Cerebellar cortex (tissue), 1 donor: ENCODE results near the gene JADE2.

Experiments
- DNase-seq: peaks from one replicate; pipeline ENCODE4 v3.0.0-alpha.2; 2015; ENCODE audit warnings: low spot score

JADE2 gene

DNA sequence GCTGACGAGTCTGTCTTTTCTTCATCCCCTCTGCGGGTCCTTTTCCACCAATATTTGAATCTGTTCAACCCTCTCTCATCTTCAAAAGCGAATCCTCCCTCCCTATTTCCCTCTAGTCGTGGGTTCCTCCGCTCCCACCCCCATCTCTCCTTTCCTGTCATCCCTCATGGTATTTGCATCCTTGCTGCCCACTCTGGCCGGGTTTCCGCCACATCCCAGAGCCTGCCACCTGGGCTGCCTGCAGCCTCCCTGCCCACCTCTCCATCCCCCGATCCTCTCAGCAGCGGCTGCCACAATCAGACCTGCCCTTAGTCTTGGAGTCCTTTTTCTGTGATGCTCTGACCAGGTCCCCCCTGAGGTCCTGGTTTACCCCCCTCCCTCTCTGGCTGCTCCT is 44.9 kb downstream of the JADE2 start:
- no peak for DNase-seq

DNA sequence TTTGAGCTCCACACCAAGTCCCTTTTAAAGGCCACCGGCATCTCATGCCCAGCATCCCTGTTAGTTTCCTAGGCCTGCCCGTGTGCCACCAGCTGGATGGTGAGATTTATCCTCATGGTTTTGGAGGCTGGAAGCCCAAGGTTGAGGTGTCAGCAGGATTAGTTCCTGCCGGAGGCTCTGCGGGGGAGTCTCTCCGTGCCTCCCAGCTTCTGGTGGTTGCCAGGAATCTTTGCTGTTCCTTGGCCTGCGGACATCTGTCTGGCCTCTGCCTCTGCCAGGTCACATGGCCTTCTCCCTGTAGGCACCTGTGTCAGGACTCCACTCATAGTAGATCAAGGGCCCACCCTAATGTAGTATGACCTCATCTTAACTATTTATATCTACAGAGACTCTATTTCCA is 45.4 kb downstream of the JADE2 start:
- no peak for DNase-seq

DNA sequence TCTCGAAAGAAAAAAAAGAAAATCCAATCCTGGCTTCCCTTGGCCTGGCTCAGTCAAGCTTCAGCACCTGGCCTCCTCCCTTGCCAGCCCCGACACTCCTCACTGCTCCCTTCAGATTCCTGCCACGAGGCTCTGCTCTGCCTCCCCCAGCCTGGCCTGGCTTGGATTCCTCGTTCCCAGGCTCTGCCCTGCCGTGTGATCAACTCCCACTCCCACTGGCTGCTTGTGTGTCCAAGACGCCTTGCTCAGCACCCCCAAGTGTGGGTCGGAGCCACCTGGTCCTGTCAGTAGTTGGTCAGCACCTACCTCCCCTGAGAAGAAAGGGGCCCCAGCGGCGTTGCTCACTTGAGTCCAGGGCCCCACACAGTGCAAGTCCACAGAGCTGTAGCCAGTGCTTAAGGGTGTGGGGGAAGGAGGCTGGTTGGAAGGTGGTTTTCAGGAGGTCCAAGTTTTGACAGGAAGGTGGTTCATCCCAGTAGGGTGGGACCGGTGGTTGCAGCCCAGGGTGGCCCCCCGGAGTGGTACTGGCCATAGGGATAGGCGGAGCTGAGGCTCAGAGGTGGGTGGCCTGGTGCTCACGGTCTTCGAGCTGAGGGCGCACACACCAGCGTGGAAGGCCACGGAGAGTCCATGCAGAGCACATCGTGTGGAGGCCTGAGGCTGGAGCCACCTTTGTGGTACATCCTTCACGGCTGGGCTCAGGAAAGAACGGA is 46.4 kb downstream of the JADE2 start:
- DNase-seq: no peak

DNA sequence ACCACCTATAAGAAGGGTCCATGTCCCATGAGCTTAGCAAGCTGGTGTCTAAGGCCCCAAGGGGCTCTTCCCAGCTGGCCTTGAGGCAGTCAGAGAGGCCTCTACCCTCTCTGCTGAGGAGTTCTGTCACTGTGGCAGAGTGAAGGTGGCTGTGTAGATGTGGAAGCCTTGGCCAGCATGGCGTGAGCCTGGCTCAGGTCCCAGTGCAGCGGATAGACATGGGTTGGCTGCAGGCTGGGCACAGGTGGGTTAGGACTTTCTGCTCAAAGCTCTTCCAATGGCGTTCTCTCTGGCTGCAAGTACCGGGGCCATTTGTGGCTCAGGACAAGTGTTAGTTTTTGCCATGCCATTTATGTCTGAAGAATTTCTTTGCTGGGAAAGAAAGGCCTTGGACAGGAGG is 47.3 kb downstream of the JADE2 start:
- DNase-seq: peak; percentile 52

- peak; percentile 84 for DNase-seq
These were observed 49.1 kb downstream of the JADE2 start for GRCh38 chr5:134574521-134574920.

DNA sequence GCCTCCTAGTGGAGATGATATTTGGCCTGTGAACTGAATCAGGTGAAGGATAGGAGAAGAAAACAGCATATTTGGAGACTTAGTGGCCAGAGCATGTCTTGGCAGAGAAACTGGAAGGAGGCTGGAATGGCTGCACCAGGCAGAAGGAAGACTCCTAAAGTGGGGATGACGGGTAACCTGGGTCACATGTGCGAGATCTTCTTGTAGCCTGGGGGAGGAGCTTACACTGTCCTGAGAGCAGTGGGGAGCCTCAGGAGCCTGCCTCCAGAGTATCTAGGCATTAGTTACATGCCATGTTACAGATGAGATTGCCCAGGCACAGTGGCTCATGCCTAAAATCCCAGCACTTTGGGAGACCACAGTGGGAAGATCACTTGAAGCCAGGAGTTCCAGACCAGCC is 49.8 kb downstream of the JADE2 start:
- DNase-seq: no peak

- DNase-seq: no peak
These were observed 51.0 kb downstream of the JADE2 start for GRCh38 chr5:134576386-134577021.

DNA sequence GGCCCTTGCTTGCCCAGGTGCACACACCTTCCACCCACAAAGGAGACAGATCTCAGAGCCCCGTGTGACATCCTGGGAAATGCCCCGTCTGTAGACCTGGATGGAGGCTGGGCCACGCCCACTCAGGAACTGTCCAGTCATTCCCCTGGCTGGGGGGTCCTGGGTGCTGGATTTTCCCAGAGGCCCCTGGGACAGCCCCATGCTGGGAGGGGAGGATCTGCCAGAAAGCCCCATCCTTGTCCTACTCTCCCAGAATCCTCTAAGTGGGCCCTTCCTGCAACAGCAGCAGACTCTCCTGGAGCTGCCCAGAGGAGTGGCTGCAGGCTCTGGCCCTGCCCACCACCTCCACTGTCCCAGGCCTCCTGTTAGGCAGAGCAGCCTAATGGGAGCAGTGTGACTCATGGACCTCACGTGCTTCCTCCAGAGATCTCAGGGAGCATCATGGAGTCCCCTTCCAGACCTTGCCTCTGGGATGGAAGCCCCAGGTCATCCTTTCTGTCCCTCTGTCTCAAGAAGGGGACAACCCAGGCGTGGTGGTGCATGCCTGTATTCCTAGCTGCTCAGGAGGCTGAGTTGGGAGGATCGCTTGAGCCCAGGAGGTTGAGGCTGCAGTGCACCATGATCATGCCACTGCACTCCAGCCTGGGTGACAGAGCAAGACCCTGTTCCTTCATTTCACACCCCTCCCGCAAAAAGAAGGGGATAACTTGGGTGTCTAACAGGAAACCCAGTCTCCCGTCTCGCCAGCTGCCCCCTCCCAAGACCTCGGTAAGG is 51.7 kb downstream of the JADE2 start:
- DNase-seq: no peak

GRCh38 chr5:134577796-134578577 is 52.5 kb downstream of the JADE2 start:
- DNase-seq: peak; percentile 85

DNA sequence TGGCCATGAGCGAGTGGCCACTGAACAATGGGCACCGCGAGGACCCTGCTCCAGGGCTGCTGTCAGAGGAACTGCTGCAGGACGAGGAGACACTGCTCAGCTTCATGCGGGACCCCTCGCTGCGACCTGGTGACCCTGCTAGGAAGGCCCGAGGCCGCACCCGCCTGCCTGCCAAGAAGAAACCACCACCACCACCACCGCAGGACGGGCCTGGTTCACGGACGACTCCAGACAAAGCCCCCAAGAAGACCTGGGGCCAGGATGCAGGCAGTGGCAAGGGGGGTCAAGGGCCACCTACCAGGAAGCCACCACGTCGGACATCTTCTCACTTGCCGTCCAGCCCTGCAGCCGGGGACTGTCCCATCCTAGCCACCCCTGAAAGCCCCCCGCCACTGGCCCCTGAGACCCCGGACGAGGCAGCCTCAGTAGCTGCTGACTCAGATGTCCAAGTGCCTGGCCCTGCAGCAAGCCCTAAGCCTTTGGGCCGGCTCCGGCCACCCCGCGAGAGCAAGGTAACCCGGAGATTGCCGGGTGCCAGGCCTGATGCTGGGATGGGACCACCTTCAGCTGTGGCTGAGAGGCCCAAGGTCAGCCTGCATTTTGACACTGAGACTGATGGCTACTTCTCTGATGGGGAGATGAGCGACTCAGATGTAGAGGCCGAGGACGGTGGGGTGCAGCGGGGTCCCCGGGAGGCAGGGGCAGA is 53.3 kb downstream of the JADE2 start:
- no peak for DNase-seq

- DNase-seq: no peak
These were observed 53.9 kb downstream of the JADE2 start for GRCh38 chr5:134579284-134579771.

- DNase-seq: no peak
These were observed 54.6 kb downstream of the JADE2 start for GRCh38 chr5:134580001-134580460.

- DNase-seq: no peak
These were observed 55.9 kb downstream of the JADE2 start for GRCh38 chr5:134581241-134581981.

DNA sequence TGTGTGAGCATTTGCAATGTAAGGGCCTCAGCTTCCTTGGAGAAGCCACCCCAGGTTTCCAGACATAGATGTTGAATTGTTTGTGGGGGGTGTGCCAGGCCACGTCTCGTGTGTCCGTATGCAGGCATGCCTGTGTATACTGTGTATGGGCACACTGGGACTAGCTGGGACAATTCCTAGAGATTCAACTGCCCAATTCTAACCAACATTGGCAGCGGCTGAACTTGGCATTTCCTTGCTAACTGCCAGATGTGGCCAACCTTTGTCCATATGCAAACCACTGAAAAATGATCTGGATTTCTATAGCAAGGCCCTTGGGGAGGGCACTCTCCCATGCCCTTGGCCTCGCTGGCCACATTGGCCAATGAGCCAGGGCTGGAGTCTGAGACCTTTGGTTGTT is 56.8 kb downstream of the JADE2 start:
- DNase-seq: no peak

DNA sequence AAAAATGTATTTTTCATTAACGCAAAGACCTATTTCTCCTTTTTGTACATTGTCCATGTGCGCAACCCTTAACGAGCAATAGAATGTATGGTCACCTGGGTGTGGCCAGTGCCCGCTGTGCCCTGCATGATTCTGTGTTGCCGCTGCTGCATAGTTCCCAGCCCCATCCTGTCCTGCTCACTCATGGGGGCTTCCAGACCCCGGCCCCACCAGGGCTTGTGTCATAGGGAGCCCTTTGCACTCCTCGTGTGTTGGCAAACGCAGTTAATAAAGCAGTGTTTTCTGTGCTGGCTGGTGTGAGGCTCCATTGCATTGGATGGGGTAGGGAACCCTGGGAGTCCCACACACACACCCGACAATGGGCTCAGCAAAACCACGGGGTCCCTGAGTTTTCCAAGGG is 57.5 kb downstream of the JADE2 start:
- no peak for DNase-seq

- no peak for DNase-seq
These were observed 58.3 kb downstream of the JADE2 start for GRCh38 chr5:134583766-134584165.

- DNase-seq: no peak
These were observed 59.2 kb downstream of the JADE2 start for GRCh38 chr5:134584662-134585061.

DNA sequence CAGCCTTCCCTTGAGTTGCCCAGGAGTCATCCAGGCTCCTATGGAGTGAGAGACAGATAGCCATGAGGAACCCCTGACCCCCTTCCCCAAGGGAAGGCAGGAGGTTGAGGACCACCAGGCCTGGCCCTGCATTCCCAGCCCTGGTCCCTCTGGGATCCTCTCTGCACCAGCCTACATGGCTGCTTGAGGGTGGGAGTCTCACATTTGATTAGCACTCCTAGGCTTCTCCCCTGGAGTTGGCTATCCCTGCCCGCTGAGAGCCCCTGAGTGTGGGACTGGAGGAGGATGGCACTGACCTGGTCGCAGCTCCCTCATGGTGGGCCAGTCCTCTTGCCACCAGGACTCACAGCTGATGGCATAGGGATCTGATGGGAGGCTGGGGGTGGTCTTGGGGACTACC is 60.5 kb downstream of the JADE2 start:
- DNase-seq: no peak

- DNase-seq: peak; percentile 82
These were observed 61.5 kb downstream of the JADE2 start for GRCh38 chr5:134586866-134587524.

- no peak for DNase-seq
These were observed 65.7 kb downstream of the JADE2 start for GRCh38 chr5:134590992-134591659.
